SU-DHL-6 (cell line): Measurements from ENCODE around the gene HOXD9.

ENCODE experiments used
- H2AFZ ChIP-seq: fragments of 200-600 bp; sonication (generic); 2 replicates; pipeline ENCODE4 v1.6.1; 2014; ENCODE audit warnings: low read depth, mild to moderate bottlenecking, moderate library complexity, mixed read lengths, antibody characterized with exemption, low read length; ENCODE audit not compliant: severe bottlenecking
- H3F3A ChIP-seq: fragments of 200-600 bp; shearing (Covaris generic); 2 replicates; pipeline ENCODE4 v1.6.0; 2016; ENCODE audit warnings: antibody characterized with exemption, mild to moderate bottlenecking; ENCODE audit not compliant: insufficient read depth
- H3K27ac ChIP-seq: fragments of 200-600 bp; sonication (generic); 2 replicates; pipeline ENCODE4 v1.5.1; 2016; ENCODE audit warnings: low read depth, mild to moderate bottlenecking, low read length, moderate library complexity, mixed read lengths
- H3K27me3 ChIP-seq: fragments of 200-600 bp; sonication (generic), shearing (Covaris generic); 2 replicates; pipeline ENCODE4 v1.6.0; 2014; ENCODE audit warnings: mild to moderate bottlenecking, low read length
- H3K36me3 ChIP-seq: fragments of 200-600 bp; sonication (generic); 2 replicates; pipeline ENCODE4 v1.6.1; 2014; ENCODE audit warnings: mild to moderate bottlenecking, low read length, mixed read lengths
- H3K4me2 ChIP-seq: fragments of 300-600, 200-600 bp; shearing (Covaris generic), sonication (generic); 2 replicates; pipeline ENCODE4 v1.6.0; 2014; ENCODE audit warnings: low read length, low read depth, mild to moderate bottlenecking; ENCODE audit not compliant: poor library complexity, severe bottlenecking
- H3K4me3 ChIP-seq: fragments of 200-600 bp; sonication (generic); 2 replicates; pipeline ENCODE4 v1.5.1; 2014; ENCODE audit warnings: antibody characterized with exemption, low read length, mild to moderate bottlenecking, mixed read lengths; ENCODE audit not compliant: insufficient read depth, poor library complexity, severe bottlenecking
- H3K79me2 ChIP-seq: fragments of 200-600 bp; sonication (generic); 2 replicates; pipeline ENCODE4 v1.6.1; 2014; ENCODE audit warnings: mild to moderate bottlenecking, low read length, moderate library complexity; ENCODE audit not compliant: insufficient read depth
- H3K9ac ChIP-seq: fragments of 200-600 bp; sonication (generic); 2 replicates; pipeline ENCODE4 v1.7.0; 2014; ENCODE audit warnings: mild to moderate bottlenecking, low read length
- H3K9me2 ChIP-seq: fragments of 200-600 bp; sonication (generic); replicated peaks from 2 replicates; pipeline ENCODE4 v1.6.1; 2014; ENCODE audit warnings: low read length; ENCODE audit not compliant: insufficient read depth
- H3K9me3 ChIP-seq: fragments of 200-600 bp; sonication (generic); 2 replicates; pipeline ENCODE4 v1.6.1; 2014; ENCODE audit warnings: low read length, mixed read lengths; ENCODE audit not compliant: insufficient read depth
- H4K20me1 ChIP-seq: fragments of 200-600 bp; sonication (generic); 2 replicates; pipeline ENCODE4 v1.6.1; 2014; ENCODE audit warnings: low read depth, mild to moderate bottlenecking, antibody characterized with exemption, low read length, moderate library complexity, mixed read lengths
- EZH2phosphoT487 ChIP-seq: fragments of 200-600 bp; sonication (generic), shearing (Covaris generic); conservative IDR thresholded peaks from 2 replicates; pipeline ENCODE4 v1.6.1; 2018; ENCODE audit warnings: mild to moderate bottlenecking, antibody characterized with exemption, low read length, moderate library complexity, mixed read lengths
- TF ChIP-seq, protein P1 (sequence below): fragments of 200-600 bp; sonication (generic); IDR thresholded peaks from one replicate; pipeline ENCODE4 v1.5.1; 2017; ENCODE audit warnings: antibody characterized with exemption, mild to moderate bottlenecking, low read length, moderate library complexity; ENCODE audit not compliant: insufficient read depth, poor library complexity, severe bottlenecking

Gene HOXD9

DNA sequence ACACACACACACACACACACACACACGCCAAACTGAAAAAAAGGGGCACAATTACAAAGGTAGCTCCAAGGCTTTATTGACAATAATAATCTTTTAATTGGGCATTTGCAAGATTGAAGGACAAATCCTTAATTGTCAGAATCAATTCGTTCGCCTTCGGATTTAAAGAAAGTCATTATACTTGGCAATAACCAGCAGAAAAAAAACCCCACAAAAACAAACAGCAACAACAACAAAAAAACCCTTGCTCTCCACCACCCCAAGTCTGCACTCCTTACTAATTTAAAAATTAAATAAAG lies 5.2 kb downstream of the HOXD9 start:
- H4K20me1 ChIP-seq: no peaks in the 10 kb centered on the region
- no peak overlapping the region for H3K4me2 ChIP-seq
- no peak overlapping the region for H3K9ac ChIP-seq
- no peaks in the 10 kb centered on the region for H3K79me2 ChIP-seq
- H3K27ac ChIP-seq: no peak overlapping the region
- no peaks in the 10 kb centered on the region for H3K9me3 ChIP-seq
- H3K27me3 ChIP-seq: no peaks in the 10 kb centered on the region
- no peak overlapping the region for H3K4me3 ChIP-seq
- no peak overlapping the region for H2AFZ ChIP-seq
- no peaks in the 10 kb centered on the region for H3K9me2 ChIP-seq
- TF ChIP-seq, protein P1, sequence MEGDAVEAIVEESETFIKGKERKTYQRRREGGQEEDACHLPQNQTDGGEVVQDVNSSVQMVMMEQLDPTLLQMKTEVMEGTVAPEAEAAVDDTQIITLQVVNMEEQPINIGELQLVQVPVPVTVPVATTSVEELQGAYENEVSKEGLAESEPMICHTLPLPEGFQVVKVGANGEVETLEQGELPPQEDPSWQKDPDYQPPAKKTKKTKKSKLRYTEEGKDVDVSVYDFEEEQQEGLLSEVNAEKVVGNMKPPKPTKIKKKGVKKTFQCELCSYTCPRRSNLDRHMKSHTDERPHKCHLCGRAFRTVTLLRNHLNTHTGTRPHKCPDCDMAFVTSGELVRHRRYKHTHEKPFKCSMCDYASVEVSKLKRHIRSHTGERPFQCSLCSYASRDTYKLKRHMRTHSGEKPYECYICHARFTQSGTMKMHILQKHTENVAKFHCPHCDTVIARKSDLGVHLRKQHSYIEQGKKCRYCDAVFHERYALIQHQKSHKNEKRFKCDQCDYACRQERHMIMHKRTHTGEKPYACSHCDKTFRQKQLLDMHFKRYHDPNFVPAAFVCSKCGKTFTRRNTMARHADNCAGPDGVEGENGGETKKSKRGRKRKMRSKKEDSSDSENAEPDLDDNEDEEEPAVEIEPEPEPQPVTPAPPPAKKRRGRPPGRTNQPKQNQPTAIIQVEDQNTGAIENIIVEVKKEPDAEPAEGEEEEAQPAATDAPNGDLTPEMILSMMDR: no peak
- TF ChIP-seq EZH2phosphoT487: no peak
- H3F3A ChIP-seq: no peaks in the 10 kb centered on the region
- H3K36me3 ChIP-seq: no peaks in the 10 kb centered on the region

DNA sequence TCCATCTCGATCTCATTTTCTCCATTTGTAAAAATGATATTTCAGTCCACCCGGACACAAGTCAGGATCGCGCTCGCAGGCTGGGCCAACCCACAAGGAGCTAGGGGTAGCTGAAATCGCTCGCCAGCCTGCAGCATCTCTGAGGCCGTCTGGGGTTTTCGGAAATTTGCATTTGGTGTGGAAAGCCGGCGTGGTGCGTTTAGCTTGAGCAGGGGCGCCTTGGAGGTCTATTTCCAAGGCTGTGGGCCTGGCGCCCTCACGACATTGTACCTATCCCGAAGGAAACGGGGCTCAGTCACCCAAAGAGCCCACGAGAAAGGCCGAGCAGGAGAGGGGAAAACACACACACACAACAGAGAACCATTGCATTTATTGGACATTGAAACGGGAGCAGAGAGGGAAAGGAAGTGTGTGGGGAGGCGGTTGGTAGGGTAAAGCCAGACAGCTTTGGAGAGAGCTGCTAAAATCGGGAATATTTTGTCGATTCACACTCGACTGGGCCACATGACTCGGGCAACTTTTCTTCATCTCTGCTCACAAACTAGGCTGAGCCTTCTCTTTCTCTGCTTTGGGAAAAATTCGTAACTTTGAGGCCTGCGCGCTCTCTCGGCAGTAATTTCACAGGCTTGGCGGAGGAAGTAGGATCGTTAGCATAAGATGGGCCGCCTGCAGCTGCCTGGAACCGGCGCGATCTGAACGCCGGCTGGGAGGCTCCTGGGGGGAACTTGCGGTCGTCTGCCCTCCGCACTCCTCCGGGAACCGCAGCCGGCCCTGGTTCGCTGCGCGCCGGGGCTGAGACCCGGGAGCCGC lies 5.9 kb downstream of the HOXD9 start:
- no peaks in the 10 kb centered on the region for H3K36me3 ChIP-seq
- no peak overlapping the region for H3K9ac ChIP-seq
- no peak for TF ChIP-seq EZH2phosphoT487
- TF ChIP-seq, protein P1: no peak
- H2AFZ ChIP-seq: no peak overlapping the region
- H3K27ac ChIP-seq: no peak overlapping the region
- no peaks in the 10 kb centered on the region for H3F3A ChIP-seq
- no peaks in the 10 kb centered on the region for H3K9me3 ChIP-seq
- H3K79me2 ChIP-seq: no peaks in the 10 kb centered on the region
- no peak overlapping the region for H3K4me3 ChIP-seq
- H3K4me2 ChIP-seq: no peak overlapping the region
- no peaks in the 10 kb centered on the region for H4K20me1 ChIP-seq
- no peaks in the 10 kb centered on the region for H3K9me2 ChIP-seq
- no peaks in the 10 kb centered on the region for H3K27me3 ChIP-seq

DNA sequence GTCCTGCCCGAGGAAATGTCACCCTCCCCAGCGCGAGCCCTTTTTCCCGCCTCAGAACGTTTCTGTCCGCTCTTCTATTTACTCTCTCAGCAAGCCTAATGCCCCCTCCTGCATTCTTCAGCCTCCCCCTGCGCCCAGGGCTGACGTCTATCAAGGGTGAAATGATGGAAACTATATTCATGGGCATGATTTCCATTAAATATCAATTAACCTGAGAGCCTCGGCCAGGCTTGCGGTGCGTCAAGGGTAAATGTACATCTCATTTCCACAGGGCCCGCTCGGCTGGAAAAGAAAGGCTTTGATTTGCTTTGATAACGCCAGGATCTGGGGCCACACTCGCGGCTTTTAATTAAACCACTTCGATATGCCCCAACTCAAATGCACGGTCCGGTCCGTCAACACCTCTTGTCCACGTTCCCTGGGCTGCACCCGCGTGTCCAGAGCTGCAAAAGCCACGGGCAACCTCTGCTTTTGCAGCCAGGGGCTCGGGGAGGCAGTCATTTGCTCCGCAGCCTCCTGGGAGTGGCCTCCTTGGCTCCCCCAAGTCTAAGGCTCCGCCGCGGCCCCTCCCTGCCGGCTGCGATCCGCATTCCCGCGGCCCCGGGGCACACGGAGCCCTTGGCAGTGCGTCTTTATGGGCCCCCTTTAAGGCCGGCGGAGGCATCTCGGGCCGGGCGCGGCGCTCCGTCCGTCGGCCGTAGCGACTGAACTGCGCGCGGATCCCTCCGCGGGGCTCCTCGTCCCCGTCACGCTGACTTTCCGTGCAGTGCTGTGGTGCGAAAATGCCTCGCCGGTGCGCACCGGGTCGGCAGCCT lies 6.7 kb downstream of the HOXD9 start, which contains the start of gene HOXD8:
Gene HOXD8, plus strand, starts transcription at position 724 of the 815 bp plus-strand sequence. CDS start 662 bp downstream, outside the sequence.
- no peaks in the 10 kb centered on the region for H3F3A ChIP-seq

DNA sequence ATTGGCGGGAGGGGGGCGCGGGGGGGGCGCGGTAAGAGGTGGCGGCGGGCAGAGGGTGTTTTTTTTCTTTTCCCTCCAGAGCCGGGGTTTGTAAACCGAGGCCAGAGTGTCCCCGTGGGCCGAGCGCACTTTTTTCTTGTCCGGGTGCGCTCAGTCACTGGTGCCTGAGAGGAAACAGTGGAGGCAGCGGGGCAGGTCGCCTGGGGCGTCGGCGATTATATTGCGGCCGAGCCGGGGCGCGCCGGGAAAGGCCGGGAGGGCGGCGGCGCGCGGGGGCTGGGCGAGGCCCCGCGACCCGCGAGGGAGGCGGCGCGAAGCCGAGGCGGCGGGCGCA lies 7.3 kb downstream of the HOXD9 start:
- TF ChIP-seq, protein P1: no peak
- no peak for TF ChIP-seq EZH2phosphoT487
- no peaks in the 10 kb centered on the region for H3K9me2 ChIP-seq
- no peak overlapping the region for H3K4me2 ChIP-seq
- no peaks in the 10 kb centered on the region for H3K27me3 ChIP-seq
- H2AFZ ChIP-seq: no peak overlapping the region
- no peaks in the 10 kb centered on the region for H3K79me2 ChIP-seq
- H3K9ac ChIP-seq: no peak overlapping the region
- no peak overlapping the region for H3K27ac ChIP-seq
- H3K9me3 ChIP-seq: no peaks in the 10 kb centered on the region
- H3F3A ChIP-seq: no peaks in the 10 kb centered on the region
- no peak overlapping the region for H3K4me3 ChIP-seq
- no peaks in the 10 kb centered on the region for H4K20me1 ChIP-seq
- no peaks in the 10 kb centered on the region for H3K36me3 ChIP-seq

More for the DNA sequence above, 6.7 kb downstream of the HOXD9 start, which contains the start of gene HOXD8:
- Histone ChIP-seq H2AFZ (no peak within 1 kb of the TSS), H3K4me3 (no peak within 1 kb of the TSS), H4K20me1 (no peaks in the 10 kb centered on the region), H3K36me3 (no peaks in the 10 kb centered on the region), H3K79me2 (no peaks in the 10 kb centered on the region), H3K9me2 (no peaks in the 10 kb centered on the region), H3K9me3 (no peaks in the 10 kb centered on the region), H3K27ac (no peak within 1 kb of the TSS), H3K9ac (no peak within 1 kb of the TSS), H3K27me3 (no peaks in the 10 kb centered on the region), H3K4me2 (no peak within 1 kb of the TSS)
- TF ChIP-seq EZH2phosphoT487: no peak
